ENCODE measurements around the gene FAM89B.

The FAM89B gene

DNA sequence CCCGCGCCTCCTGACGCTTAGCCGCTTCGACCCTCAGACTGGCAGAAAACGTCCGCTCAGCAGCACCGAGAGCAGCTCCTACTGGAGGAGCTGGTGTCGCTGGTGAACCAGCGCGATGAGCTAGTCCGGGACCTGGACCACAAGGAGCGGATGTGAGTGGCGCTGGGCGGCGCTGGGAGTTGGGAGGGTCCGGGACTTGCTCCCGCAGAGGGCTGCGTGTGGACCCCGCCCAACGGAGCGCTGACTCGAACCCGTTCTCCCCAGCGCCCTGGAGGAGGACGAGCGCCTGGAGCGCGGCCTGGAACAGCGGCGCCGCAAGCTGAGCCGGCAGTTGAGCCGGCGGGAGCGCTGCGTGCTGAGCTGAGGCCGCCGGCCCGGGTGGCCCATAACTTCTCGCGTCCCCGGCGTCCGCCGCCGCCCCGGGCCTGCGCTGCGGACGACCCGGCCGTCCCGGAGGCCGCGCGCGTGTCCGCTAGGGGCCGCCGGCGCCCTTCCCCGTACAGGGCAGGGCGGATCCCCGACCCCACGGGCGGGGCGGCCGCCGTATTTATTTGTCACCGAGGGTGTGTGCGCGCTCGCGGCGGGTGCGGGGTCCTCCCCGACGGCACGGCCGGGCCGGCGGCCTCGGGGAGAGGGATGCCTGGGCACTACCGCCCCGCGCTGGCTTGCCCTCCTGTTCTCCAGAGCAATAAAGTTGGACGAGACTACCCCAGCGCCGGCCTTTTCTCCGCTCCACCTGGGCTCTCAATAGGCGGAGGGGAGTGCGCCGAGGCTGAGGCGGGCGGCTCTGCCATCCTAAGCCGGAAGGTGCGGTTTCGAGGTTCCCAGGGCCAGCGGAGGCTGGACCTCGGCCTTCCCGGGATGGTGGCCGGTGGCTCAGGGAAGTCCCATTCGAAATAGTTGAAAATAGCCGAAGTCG is 19.9 kb downstream of the FAM89B start:
- DNase-seq, result no peak

DNA sequence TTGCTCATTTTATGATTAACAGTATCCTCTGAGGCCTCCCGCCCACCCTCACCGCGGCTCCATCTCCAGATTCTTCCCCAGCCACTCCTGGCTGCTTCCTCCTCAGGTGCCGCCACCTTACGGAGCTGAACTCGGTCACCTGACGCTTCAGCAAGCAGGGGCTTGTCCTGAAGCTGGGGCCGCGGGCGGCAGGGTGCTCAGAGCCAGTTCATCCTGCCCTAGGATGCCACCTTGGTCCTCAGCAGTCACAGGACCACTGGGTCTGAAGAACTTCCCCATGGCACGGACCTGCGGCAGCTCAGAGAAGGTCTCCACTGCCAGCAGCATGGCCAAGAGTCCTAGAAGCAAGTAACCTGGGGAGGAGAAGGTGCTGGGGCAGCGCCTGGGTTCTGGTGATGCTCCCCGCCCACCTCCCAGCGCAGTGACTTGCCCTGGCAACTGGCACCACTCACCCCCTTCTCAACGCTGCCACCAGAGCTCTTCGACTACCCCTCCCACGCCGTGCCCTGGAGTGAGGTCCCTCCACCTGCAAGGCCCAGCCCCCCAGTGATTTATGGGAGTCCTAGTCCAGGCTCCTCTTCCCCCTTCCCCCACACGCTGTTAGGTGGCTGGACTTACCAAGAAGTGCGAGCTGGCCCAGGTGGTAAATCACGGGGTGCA is 20.6 kb downstream of the FAM89B start:
- no peak for DNase-seq

DNA sequence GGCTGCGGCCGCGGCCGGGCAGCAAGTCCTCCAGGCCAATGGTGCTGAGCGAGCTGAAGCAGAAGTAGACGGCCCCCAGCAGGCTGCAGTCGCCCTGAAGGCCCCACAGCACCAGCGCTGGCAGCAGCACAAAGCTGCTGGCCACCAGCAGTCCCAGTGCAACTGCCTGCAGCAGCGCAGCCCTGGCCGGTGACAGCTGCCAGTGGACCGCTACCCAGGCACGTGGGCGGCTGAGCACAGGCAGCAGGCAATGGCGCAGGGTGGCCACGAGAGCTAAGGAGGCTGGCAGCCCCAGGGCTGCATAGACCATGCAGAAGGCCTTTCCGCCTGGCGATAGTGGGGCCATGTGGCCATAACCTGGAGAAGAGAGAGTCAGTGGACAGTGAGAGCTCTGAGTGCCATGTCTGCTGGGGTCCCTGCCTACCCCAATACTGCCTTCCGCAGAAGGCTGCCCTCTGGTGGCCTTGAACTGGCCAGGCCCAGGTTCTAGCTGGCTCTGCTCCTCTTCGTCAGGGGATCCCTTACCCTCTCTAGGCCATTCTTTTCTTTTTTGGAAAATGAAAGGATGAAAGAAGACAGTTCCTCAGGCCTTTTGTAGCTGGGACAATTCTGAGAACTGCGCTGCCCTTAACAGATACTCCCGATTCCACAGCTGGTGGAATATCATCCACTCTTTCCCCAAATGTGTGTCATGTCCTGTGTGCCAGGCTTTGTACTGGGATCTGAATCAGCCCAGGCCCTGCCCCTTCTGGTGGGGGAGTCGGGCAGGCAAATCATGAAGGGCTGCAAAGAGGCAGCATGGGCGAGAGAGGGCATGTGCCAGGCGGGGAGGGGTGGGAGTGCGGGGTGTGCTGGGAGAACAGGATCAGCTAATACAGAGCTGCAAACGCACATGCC is 21.4 kb downstream of the FAM89B start:
- peak; percentile 54 for DNase-seq

GRCh38 chr11:65595131-65595530 is 22.8 kb downstream of the FAM89B start:
- DNase-seq, result no peak

DNA sequence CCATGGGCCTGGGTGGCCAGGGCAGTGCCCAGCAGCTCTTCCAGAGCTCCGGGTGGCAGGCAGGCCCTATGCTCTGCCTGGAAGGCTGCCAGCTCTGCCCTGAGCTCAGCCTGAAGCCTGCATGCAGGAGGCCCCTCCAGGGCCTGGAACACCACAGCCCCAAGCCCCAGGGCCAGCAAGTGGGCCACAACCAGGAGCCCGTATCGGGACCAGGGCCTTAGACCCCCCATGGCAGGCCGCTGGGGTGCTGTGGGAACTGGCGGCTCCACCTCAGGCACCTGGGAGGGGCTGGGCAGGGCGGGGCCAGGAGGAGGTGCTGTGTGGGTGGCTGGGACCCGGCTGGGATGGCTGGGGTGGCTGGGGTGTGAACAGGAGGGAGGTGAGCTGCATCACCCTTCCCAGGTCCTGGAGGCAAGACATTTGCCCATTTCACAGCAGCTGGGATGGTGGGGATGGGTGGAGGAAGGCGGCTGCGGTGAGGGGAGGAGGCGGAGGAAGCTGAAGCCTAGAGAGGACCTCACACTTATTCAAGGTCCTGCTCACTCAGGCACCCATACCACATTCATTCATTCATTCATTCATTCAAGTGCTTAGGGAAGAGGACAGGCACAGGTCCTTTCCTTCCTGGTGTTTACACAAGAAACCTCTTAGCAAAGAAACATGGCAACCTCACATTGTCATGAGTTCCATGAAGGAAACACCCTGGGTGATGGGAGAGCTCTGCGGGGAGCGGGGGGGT is 23.4 kb downstream of the FAM89B start, which contains the start of gene KCNK7:
Gene KCNK7, minus strand, starts transcription at position 258 of the 739 bp plus-strand sequence. Its CDS starts 28 bp downstream, at position 230.
- DNase-seq, result no peak

- no peak for DNase-seq
Observed at GRCh38 chr11:65596520-65596919, 24.2 kb downstream of the FAM89B start.

- no peak for DNase-seq
Observed at GRCh38 chr11:65598258-65598699, 25.9 kb downstream of the FAM89B start.

DNA sequence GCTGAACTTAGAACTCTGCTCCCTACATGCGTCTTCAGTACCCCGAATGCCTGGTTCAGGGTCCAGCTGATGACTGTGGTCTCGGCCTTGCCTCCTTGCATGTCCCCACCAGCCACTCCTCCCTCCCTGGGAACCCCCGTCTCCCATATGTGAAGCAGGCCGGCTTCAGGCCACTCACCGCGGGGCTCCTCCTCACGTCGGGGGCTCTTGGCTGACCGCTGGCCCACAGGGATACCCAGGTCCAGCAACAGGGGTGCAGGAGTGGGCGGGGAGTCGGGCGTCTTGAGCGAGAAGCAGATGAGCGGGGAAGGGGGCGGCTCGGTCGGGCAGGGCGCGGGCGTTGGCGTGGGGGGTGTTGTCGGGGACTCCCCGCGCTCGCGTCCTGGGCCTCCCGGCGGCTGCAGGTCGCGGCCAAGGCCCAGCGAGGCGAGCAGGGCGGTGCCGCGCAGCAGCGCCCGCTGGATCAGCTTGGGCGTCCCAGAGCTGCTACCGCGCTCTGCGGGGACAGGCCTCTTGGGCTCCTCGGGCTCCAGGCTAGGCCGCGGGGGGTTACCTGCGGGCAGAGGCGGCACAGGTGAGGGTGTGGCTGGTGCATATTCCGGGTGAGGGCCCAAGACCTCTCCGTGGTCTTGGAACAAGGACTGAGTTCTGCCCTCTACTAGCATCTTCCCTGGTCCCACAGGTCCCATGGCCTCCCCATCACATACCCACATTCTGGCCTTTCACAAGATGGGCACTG is 27.0 kb downstream of the FAM89B start:
- no peak for DNase-seq

GRCh38 chr11:65599955-65600246 is 27.6 kb downstream of the FAM89B start:
- no peak for DNase-seq

DNA sequence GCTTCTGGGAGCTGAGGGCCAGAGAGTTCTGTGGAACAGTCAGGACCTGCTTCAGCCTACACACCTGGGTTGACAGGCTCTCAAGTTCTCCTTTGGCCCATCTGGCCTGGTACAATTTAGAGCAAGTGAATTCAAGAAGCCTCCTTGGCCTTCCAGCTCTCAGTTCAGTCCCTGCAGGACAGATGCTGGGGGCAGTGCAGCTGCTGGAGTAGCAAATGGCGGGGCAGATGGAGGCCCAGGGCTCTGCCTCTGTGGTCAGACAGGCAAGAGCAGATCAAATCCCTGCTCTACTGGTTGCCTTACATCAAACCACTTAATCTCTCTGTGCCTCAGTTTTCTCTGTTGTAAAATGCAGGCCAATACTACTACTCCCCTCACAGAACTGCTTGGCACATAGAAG is 31.9 kb downstream of the FAM89B start:
- no peak for DNase-seq

GRCh38 chr11:65606876-65607613 is 34.7 kb downstream of the FAM89B start:
- no peak for DNase-seq

- DNase-seq, result no peak
Observed at GRCh38 chr11:65607614-65608426, 35.5 kb downstream of the FAM89B start.

GRCh38 chr11:65609229-65609628 is 36.9 kb downstream of the FAM89B start:
- DNase-seq, result no peak

DNA sequence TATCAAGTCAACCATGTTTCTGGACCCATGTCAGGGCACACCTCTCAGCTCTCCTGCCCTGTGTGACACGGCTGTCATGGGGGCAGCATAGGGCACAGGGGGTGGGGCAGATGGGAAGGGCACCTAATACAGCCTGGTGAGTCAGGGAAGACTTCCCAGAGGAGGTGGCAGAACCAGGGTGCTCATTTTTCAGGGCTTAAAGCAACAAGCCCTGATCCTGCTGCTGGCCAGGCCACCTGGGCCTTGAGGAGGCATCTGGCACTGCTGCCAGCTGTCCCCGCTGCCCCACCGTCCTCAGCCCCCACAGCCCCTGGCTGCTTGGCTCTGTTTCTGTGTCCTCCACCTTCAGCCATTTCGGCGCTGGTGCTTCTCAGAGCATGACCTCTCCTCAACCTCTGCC is 37.3 kb downstream of the FAM89B start:
- no peak for DNase-seq

DNA sequence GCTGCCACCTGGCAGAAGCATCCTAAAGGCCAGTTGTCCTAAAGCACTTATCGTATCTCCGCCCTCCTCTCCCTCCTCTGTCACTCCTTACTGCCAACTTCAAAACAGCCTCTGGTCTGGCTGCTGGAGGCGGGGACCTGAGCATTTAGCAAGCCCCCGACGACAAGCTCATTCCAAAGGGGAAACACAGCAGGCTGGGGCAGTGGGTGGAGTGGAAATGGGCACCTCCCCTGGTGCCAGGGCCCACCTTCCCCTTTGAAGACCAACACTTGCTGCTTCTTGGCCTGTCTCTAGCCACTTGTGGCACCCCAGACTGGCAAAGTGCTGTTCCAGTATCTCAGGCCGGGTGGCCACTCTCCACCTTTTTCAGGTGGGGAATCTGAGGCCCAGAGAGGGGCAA is 38.1 kb downstream of the FAM89B start:
- no peak for DNase-seq

GRCh38 chr11:65611028-65611757 is 38.9 kb downstream of the FAM89B start:
- DNase-seq, result no peak

DNA sequence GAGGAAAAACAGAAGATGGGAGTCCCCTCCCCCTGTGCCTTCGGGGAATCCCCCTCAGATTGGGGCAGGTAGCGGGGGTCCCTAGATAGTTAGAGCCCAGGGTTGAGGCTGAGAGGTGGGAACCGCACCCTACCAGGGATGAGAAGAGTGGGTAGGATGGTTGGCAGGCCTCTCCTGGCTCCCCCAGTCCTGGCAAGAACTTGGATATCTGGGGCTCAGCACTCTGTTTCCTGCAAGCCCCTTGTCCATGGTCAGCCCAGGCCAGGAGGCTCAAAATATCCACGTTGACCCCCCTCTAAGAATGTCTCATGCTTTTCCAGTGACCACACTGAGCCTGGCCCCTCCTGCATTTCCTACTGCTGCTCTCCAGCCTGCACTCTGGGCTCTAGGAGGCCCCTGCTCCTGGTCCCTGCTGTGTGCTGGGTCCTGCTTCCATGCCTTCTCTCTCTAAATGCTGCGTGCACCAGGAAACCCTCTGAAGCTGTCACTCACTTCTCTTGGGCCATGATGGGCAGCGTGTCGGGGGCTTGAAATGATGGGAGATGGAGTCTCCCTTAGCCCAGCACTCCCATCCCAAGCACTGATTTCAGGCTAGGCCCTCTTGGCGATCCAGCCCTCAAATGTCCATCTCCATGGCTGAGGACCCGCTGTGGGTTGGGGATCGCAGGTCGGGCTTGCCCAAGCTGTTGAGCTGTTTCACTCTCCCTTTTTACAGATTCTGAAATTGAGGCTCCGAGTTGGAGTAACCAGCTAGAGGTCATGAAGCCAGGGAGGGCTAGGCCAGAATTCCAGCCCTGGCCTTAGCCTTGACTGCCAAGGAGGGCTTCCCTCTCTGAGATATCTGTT is 39.6 kb downstream of the FAM89B start:
- no peak for DNase-seq

GRCh38 chr11:65612691-65613090 is 40.4 kb downstream of the FAM89B start:
- DNase-seq, result no peak

Data from stimulated activated CD4-positive, alpha-beta T cell treated with anti-CD3 and anti-CD28 coated beads, Interleukin-4, amount 100 ng/mL, for 24 hours (primary cell).